ENCODE data around the gene RAMP1. TPM values are rescaled to one million over a fixed set of nuclear protein-coding genes. Genes with fewer than 3 reads are reported as not detected.

Gene RAMP1
- polyA plus RNA-seq, 3 donors: 4.1 to 5.5 (median 5.0) TPM

DNA sequence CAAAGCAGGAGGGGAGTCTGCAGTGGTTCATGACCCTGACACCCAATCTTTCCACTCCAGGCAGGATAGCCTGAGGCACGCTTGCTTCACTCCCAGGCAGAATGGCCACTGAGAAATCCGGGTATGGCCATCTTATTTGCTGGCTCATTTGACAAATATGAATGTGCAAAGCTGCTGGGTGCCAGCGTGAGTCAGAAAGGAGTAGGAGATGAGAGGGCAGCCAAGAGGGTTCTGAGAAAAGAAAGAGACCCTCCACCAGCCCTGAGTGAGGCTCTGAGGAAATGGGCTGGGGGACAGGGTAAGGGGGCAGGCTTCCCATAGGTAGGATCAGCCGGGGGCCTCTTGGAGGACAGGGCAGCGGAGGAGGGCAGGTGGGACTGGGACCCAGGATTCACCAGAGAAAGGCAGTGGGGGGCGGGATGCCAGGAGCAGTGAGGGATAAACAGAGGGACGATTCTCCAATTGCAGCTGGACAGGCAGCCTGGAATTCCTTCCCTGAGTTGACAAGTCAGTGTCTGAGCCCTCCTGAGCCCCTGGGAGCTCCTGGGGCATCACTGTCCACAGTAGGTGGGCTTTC, 15.2 kb downstream of the RAMP1 start:
- no peak for DNase-seq

DNA sequence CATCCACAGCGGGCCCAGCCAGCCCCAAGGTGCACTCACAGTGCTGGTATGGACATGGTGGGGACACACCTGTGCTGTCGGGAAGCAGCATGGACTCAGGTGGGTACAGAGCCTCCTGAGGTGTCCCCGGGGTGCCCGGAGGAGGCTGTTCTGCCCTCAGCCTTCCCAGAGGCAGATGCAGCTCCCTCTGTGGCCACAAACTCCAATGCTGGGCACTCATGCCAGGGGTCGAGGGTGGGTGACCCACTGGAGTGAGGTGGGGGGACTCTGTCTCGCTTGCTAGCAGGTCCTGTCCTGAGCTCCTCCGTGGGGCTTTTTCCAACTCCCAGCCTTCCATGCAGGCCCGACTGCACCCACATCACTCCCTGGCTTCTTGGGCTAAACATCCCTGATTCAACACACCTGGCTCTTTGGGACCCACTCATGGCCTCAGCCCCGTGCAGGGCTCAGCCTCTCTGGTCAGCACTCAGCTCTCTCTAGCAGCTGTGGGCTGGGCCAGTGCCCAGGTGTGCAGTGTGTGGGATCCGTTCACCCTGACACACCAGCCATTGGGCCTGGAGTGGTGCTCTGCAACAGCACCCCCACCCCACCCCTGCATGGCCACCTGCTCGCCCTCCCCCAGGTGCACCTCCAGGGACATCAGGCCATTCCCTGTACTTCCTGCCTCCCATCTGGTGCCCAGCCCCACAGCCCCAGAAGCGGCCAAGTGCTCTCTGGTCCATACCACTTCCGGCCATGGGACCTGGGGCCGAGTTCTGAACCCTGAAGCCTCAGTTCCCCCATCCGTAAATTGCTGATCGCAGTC, 16.0 kb downstream of the RAMP1 start:
- no peak for DNase-seq

DNA sequence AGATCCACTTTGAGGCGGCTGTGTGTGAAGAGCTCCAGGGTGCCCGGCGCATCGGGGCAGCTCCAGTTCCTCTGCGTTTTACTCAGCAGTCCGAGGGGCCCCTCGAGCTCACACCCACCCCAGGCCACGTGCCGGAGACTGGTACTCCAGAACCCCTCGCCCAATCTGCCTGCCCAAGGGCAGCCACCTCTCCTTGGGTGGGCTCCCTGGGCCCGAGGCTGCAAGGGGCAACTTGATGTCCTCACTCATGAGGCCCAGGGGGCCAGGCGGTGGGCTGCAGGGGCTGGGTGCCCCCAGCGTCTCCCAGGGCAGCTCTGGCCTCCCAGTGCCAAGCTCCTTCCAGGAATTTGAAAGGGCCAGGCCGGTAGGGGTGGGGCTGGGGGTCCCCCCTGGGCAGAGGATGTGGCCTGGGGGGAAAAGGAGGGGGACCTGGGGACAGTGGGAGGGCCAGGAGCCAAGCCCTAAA, 16.7 kb downstream of the RAMP1 start:
- no peak for DNase-seq

DNA sequence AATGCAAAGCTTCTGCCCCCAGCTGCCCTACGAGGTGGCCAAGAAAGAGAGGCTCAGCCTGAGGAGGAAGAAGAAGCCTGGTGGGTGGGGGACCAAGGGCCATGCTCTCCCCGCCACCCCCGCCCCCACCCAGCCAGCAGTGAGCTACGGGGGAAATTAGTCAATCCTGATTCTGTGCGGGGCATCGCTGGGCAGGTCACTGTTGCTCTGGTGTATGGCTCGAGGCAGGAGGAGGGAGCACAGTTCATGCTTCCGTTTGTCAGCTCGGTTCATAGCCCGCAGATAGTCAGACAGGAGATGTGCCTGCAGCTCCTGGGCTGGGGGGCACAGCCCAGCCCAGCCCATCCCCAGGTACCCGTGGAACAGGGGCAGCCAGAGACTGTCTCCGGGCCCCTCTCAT, 17.1 kb downstream of the RAMP1 start:
- no peak for DNase-seq

DNA sequence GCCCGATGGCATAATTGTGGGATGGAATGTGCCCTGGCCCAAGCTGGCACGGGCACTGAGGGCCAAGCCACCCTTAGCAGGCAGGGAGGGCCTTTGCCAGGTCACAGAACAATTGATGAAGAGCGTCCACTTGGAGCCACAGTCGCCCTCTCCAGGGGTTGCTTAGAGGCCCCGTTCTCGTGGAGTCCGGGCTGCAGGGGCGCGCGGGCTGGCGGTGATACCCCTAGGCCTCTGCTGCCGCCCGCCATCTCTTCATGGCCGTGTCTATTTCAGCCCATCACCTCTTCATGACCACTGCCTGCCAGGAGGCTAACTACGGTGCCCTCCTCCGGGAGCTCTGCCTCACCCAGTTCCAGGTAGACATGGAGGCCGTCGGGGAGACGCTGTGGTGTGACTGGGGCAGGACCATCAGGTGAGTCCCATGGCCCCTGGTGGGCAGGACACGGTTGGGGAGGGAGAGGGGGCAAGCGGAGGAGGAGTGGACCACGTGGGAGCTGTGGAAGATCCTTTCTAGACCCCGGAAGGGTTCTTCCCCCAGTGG, 17.6 kb downstream of the RAMP1 start:
- DNase-seq: no peak

DNA sequence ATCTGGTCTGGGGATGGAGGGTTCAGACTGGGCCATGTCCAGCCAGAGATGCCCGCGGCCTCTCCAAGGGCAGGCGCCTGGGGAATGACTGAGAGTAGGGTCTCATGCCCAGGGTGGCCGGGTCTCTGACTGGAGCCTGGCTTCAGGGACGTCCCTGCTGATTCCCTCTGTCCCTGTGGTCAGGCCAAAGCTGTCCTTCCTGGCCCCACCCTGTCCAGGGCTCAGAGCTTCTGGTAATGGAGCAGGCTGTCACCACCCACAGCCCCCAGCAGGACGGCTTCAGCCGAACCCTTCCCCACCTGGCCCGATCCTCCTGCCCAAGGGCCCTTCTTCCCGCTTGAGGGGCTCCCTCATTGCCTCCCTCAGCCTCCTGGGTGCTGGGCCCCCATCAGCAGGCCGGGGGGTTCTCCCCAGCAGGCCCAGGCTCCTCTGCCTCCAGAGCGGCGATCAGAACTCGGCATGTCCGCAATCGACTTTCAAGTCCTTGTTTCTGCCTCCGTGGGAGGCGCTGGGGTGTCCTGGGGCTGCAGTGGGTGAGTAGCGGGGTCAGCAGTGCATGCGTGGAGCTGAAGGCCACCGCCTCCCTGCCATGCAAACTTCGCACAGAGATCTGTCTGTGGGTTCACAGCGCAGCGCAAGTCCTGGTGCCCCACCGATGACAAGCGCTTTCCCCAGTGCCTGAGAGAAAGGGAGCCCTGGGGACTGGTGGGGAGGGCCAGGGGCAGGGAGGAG, 18.3 kb downstream of the RAMP1 start:
- DNase-seq: no peak

DNA sequence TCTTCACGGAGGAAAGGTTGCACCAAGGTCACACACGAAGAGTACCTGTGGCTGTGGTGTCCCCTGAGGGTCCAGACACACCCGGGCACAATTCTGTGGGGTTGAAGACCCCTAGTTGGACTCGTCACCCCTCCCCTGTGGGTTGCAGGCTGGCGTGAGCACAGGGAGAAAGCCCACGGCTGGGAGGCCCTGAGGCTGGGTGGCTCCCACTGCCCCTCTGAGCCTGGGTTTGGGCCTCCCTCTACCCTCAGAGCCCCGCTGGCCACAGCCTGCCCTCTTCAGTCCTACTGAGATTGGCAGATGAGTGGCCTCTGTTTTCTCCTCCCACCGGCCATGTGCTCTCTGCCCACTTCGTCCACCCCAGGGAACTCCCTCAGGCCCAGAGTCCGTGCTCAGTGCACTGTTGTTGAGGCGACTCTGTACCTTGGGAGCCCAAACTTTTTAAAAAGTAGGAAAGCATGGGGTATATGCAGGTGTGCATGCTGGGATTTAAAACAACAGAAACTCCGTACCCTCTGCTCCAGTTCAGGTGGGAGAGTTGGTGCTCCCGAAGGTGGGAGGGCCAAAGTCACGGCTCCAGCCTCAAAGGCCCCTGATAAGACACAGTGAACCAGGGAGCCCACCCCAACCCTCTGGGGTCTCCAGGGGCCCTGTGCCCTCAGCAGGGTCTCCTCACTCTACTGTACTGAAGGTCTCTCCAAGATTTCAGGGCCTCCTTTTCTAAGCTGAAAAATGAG, 19.1 kb downstream of the RAMP1 start:
- no peak for DNase-seq

DNA sequence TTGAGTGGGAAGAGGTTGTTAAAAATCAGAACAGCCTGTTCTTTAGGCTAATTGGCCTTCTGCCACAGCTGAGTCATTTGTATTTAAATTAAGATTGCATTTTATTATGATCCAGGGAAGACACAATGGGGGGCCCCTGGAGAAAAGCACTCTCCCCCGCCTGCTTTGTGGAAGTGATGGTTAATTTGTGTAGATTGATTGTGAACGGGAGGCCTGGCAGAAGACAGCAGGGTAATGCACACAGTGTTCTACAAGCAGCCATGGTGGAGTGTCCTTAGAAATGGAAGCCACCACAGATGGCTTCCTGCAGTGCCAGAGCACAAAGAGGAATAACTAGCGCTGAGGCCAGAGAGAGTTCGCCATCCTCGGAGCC, 19.6 kb downstream of the RAMP1 start:
- DNase-seq: no peak

DNA sequence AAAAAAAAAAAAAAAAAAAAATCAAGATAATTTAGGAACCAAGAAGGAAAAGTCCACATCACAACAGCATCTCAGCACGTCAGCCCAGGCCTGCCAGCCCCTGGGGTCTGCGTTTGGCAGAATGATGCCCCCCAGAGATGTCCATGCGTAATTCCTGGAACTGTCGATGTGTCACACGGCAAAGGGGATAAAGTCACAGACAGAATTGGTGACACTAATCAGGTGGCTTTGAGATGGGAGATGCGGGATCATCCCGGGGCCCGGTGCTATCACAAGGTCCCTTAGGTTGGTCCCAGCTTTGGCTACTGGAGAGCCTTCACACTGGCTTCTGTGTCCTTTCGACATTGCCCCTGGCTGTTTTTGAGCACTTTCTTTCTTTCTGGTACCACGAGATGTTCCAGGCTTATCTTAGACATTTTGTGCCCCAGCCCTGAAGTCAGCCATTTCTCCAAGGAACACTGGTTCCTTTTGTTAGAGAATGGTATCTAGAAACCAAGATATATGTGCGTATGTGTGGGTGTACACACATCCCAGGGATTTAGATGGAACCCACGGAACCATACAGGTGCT, 20.7 kb downstream of the RAMP1 start:
- DNase-seq: no peak

DNA sequence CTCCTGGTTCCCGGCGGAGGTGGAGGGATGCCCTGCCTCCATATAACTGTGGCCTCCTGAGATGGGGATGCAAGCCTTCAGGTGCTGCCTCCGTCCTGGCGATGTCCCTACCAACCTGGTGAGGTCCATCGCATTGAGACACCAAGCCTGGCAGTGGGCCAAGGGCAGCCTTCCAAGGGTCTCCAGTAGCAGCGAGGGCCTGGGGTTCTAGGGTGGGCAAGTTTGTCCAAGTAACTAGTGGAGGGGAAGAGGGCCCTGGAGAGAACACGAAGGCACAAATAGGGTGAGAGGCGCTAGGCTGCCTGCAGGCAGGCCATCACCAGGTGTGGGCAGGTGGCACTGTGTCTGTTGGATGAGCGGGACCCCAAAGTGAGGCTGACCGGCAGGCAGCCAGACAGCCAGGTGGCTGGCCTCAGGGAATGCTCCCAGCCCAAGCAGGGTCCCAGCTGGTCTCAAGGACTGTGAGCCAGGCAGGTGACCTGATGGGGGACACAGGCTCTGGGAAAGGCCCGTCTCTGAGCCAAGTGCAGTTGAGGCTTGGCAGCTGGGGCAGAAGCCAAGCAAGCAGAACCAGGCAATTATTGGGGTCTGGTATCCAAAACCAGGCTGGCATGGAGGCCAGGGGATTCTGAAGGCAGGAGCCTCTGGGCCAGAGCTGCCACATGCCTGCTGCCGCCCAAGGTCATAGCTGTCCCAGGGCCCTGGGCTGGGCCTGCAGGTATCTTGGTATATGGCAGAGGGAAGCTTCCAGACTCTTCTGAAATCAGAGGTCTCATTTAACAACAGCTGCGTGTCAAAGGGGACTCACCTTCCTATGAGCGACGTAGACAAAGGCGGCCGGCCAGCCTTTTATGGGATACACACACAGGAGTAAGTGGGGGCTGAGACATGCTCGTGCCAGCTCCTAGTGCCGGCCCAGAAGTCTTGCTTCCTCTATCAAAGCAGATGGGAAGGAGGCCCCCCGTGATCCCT, 23.4 kb downstream of the RAMP1 start:
- no peak for DNase-seq

DNA sequence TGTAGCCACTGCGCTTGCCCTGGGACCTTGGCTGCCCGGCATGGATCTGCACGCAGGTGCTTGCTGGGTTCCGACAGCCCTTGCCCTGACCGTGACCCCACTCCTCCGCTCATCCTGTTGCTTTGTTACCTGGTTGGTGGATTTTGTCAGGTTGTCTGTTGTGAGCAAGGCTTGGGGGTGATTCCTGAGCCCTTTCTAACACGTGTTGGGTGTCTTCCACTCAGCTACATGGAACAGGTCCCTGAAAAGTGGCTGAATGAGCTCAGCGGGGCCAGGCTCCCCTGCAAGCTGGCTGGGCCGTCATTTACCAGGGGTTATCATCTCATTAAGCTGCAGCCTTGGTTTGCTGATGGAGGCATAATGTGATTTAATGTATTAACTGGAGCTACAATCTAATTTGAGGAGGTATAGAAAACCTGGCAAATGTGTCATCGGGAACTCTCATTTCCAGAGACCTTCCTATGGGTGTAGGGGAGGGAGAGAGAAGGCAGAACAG, 24.6 kb downstream of the RAMP1 start:
- DNase-seq: no peak

DNA sequence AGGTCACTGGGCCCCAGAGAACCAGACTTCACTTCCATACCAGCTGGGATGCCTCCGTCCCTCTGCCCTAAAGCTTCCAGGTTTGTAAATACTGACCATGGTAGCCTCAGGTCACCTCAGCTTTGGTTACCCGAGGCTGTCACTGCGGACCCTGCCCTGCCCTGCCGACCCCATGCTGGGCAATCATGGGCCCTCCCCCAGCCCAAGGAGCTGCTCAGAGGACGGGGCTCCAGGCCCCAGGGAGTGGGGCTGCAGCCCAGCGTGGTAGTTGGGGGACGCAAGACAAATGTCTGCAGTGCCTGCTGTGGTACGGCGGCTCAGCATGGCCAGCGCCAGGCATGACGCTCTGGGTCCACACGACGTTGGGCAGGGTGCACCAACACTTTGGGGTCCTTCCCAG, 25.3 kb downstream of the RAMP1 start:
- DNase-seq: no peak

DNA sequence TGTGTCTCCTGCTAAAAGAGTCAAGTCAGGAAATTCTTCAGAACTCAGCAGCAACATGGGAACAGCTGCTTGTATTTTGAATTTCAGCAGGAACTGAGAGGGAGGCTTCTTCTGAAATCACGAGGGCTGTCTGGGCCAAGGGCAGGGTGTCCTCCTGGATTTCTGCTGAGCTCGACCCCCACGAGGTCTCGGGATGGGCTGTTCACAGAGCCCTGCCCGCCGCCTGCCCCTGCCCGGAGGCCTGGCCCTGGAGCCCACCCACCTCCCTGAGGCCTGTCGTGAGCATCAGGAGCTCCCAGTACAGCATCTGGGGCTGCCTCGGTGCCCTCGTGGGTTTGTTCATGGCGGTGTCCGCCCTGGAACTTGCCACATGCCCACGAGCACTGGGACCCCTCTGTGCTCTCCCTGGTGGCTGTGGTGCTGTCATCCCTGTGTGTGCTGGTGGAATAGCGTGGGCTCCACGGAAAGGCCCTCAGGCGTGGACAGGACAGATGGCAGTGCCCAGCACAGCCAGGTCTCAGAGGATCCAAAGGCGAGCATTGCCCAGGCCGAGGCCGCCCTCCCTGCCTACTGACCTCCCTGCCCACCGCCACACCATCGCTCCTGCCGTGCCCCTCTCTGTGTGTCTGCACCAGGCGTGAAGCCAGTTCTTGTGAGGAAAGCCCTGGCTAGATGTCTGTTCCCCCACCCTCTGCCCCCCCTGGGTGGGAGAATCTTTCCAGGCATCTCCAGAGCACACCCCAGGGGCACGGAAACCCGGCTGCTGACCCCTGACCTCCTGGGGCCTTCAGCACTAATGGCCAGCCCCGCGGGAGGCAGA, 25.9 kb downstream of the RAMP1 start:
- DNase-seq: no peak

DNA sequence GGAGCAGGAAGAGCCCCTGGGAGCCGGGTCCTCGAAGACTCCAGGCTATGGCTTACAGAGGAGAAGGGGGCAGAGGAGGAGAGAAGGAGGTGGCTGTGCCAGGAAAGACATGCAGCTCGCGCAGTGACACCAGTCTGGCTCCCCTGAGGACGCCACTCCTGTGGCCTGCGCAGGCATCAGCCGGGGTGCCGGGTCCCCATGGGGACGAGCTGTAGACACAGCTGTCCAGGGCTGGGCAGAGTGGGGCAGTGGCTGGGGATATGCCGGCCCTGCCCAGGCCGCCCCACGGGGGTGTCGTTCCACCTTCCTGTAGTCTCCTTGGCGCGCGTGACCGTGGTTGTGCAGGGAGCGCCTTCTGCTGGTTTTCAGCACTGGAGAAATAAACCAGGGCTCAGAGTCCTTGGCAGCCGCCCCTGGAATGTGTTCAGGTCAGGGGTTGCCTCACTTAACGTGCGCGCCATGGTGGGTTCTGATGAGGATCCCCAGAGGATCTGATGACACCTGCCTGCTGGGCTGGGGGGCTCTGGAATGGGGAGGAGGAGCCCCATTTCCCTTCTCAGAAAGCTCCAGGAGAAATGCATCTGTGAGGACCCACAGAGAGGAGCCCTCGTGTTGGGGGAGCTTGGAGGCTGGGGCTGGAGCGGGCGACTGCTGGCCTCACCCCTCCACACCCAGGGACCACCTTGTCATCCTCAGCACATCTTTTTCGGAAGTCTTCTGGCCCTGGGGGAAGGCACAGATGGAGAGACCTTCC, 26.7 kb downstream of the RAMP1 start:
- no peak for DNase-seq

DNA sequence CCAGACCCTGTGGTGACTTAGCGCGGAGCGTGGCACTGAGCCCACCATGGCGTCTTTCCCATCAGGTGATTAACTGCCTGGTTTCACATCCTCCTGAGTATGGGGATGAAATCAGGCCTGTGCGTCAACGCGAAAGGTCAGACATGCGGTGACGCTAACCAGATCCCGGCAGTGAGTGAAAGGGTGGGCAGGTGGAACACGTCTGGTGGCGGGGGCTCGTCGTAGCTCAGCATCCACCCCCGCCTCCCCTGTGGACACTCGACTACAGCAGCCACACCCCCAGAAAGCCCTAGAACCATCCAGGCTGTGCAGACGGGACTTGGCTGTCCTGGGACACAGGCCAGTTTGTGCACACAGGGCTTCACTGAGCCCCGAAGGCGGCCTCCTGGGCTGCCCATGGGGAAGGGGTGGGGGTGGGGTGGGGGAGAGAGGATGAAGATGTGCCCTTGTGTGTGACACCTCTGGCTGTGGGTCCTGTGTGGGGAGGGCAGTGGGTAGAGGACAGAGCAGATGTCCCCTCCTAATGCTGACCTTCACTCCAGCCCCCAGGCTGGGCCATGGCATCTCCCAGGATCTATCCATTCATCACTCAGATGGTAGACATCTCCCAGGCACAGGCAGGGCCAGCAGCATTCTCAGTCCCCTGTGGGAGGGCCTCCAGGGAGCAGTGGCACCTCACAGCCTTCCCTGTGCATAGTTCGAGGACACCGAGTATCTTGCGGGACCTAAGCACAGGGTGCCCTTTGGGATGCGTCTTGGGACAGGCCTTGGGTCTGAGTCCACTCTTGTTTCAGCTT, 27.5 kb downstream of the RAMP1 start:
- DNase-seq: no peak

DNA sequence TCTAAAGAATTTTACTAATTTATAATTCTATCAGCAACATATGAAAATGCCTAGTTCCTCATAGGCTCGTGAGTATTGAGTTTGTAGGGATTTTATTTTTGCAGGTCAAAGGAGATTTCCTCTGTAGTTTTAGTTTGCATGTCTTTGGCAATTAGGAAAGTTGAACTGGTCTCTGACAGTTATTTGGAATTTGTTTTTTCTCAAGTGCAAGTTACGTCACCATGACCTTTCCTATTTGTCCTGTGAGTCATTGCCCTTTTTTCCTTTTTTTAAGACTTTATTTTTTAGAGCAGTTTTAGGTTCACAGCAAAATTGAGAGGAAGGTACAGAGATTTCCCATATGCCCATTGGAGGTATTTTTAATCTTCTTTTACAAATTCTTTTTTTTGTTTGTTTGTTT, 29.0 kb downstream of the RAMP1 start:
- DNase-seq: no peak

DNA sequence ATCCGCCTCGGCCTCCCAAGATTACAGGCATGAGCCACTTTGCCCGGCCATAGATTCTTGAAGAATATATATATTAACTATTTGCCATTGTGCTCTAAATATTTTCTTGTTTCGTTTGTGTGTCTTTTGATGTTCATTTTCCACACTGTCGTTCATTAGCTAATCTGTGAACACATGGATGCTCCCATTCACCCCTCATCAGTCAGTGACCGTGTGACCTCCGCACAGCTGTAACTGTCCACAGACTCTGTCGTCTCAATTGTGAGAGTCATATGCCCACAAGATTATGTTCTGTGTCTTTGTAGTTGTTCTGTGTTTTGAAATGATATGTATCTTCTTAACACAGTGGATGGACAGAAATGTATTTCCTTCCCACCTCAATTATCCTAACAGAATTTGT, 29.6 kb downstream of the RAMP1 start:
- DNase-seq: no peak

DNA sequence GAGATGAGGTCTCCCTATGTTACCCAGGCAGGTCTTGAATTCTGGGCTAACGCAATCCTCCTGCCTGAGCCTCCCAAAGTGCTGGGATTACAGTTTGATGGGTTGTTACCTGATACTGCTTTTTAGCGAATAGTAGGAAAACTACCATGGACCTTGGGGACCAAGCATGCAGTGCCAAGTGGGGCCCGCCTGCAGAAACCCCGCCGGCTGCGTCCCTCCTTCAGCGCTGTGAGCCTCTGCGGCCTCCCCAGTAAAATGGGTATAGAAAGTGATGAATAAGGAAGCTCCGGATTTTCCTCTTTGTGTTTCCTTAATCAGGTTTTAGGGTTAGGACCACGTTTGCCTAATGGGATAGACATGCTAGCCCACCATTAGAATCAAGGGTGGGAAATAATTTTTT, 30.4 kb downstream of the RAMP1 start:
- DNase-seq: no peak

All from renal pelvis (tissue), 4 donors.